GM21619 (cell line): ENCODE measurements around the gene PRRX1.

Experiments used
- ATAC-seq: cut with Tn5 transposase; IDR thresholded peaks from one replicate; pipeline ENCODE4 v1.9.1; 2021; ENCODE audit not compliant: unreplicated experiment

The PRRX1 gene

DNA sequence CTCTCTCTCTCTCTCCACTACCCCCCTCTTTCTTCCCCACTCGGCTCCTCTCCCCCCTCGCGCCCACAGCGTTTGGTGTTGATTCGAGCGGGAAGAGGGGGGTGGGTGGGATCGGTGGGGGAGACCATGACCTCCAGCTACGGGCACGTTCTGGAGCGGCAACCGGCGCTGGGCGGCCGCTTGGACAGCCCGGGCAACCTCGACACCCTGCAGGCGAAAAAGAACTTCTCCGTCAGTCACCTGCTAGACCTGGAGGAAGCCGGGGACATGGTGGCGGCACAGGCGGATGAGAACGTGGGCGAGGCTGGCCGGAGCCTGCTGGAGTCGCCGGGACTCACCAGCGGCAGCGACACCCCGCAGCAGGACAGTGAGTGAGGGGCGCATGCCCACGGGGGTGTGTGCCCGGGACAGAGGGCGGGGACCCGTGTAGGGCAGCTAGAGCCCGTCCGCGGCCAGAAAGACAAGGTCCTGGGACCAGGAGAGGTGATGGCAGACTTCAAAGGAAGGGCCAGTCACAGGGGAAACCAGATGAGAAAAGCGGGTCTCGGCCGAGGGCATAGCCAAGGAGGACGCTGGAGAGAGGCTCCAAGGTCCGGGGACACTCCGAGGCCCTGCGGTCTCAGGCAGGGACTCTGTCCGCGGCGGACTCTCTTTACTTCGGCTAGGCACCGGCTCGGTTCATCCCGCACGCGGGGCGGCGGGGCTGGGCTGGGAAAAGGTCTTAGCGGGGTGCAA lies at the start of gene PRRX1:
Gene PRRX1, plus strand, starts transcription at position 39 of the 735 bp plus-strand sequence. Its CDS starts 88 bp downstream, at position 127.
- ATAC-seq, result no peak

GRCh38 chr1:170617591-170618330 lies 46.2 kb upstream of the PRRX1 start:
- no peak for ATAC-seq

- no peak for ATAC-seq
Observed at GRCh38 chr1:170618421-170618820, 45.5 kb upstream of the PRRX1 start.

GRCh38 chr1:170619241-170620028 lies 44.5 kb upstream of the PRRX1 start:
- ATAC-seq, result no peak

- no peak for ATAC-seq
Observed at GRCh38 chr1:170620164-170620563, 43.8 kb upstream of the PRRX1 start.

DNA sequence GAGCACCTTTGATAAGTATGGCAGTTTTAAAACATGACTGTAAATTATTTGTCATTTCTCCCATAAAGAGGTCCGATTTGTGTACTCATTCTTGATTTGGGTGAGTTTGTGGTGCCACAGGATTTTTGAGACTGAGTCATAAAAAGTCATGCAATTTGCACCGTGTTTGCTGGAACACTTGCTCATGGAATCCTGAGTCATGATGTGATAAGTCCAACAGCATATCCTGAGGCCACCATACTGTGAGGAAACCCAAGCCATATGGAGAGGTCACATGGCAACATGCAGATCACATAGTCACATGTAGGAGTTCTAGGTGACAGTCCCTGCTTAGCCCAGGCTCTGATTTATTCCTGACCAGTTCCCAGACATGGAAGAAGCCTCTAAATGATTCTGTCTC lies 40.8 kb upstream of the PRRX1 start:
- no peak for ATAC-seq

DNA sequence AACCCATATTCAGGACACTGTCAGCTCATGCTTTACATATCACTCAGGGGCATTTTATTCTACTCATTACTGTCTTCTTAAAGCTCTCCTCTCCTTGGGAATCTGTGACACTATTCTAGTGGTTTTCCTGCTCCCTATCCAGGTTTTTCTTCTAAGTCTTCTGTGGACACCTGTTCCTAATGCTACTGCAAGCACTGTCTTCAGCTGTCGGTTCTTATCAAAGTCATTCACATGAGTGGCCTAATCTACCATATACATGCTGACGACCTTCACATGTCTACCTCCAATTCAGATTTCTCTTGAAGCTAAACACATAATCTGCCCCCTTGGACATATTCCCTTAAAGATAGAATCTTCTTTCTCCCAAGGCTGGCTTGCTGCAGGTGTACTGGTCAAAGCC lies 39.8 kb upstream of the PRRX1 start:
- no peak for ATAC-seq

- no peak for ATAC-seq
Observed at GRCh38 chr1:170630977-170631376, 33.0 kb upstream of the PRRX1 start.

- ATAC-seq, result no peak
Observed at GRCh38 chr1:170634293-170634692, 29.6 kb upstream of the PRRX1 start.

- no peak for ATAC-seq
Observed at GRCh38 chr1:170634824-170635410, 29.0 kb upstream of the PRRX1 start.

- ATAC-seq, result no peak
Observed at GRCh38 chr1:170640581-170640980, 23.4 kb upstream of the PRRX1 start.

GRCh38 chr1:170657275-170657853 lies 6.6 kb upstream of the PRRX1 start:
- ATAC-seq, result no peak

DNA sequence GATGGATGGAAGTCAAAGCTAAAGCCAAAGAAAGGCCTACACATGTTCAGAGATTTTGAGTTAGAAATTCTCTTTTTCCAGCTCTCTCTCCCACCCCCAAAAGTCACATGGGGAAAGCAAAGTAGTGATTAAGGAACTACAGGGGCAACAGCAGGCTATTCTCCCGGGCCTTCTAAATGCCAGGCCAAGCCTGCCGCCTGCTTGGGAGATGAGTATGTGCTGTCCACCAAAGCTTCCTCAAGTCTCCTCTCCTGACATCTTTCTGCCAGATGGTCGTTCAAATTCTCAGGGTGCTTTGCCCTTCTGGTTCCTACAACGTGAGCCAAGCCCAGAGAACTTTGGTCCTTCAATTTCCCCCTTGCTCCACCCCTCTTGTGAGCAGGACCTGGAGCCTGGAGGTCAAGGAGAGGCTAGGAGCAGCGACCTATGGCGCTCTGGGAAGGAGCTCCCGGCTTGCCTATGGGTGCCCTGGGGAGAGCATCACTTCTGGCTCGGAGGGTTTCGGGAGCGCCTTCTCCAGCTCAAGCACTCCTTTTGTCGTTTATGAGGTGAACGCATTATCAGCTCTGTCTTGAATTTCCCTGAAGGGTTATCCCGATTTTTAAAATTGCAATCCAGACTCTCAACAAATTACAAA lies 4.4 kb upstream of the PRRX1 start:
- no peak for ATAC-seq

DNA sequence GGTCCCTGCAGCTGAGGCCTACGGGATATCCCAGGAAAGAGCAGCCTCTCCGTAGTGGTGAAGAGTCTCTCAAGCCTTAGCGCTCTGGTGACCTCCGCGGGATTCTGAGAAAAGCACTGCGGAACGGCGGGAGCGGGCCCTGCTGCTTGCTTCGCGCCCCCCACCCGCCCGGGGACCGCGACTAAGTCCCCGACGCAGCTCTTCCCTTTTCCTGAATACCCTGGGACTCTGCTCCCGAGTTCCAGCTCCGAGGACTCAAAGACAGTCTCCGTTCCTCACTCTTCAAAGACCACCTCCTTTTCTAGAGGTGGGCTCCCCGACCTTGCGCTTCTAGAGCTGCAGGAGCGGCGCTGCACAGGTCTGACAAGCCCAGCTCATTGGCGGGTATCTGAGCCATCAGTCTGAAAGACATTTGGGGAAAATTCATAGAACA lies 3.6 kb upstream of the PRRX1 start:
- ATAC-seq, result no peak

DNA sequence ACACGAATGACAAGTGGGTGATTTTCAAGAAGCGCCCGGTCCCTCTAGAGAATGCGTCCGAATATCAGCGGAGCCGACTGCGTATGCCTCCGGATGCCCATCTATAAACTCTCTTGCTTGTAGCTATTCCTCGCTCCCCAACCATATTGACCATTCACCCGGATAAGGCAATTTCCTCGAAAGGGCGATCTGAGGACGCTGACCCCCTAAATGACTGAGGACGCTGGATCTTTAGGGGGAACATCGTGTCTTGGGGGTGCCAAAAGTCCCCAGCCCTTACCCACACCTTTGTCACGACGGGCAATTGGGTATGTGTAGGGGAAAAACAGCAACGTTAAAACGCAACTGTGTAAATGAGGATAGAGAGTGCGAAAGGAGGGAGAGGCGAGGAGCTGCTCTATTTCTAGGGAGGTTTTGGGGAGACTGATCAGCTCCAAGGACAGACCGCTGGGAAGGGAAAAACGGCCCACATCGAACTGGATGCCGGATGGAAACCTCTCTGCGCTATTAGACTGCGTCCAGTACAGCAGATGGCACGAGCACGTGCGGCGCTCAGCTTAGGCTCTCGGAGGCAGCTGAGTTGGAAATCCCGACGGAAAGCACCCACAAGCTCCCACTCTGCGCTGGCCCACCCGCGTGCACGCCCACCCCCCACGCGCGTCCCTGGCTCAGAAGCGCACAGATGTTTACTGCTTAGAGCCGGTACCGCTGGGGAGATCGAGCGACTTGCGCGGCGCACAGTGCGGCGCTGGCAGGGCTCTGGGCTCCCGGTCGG lies 2.9 kb upstream of the PRRX1 start:
- ATAC-seq, result no peak

DNA sequence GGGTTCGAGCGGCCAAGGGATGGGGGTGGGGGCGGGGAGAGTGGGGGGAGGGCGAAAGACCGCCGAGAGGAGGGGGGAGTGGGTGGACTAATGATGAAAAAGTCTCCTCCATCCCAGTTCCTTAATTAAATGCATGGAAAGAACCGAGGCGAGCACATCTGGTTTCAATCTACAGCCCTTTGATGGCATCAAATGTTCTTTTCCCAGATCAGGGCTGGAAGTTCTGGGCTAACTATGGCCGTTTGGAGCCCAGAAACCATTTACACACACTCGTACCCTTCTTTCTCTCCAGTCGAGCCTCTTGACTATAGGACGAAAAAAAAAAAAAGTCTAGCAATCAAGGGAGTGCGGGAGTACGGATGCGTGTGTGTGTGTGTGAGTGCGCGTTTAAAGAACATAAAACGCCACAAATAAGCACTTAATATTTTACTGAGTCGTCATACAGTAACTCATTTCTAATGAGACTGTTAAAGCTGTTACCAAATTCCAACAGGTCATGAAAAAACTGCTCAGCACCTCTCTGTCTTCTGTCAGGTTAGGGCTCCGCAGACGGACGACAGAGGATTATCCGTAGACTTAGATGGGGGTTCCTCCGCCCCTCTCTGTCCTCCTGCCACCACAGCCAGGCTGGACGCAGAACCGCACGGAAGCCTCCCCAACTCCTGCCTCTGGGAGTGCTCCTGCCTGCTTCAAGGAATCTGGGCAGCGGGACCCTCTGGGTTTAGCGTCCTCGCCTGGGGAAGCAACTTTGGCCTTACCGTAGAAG lies 2.1 kb upstream of the PRRX1 start:
- ATAC-seq, result no peak

DNA sequence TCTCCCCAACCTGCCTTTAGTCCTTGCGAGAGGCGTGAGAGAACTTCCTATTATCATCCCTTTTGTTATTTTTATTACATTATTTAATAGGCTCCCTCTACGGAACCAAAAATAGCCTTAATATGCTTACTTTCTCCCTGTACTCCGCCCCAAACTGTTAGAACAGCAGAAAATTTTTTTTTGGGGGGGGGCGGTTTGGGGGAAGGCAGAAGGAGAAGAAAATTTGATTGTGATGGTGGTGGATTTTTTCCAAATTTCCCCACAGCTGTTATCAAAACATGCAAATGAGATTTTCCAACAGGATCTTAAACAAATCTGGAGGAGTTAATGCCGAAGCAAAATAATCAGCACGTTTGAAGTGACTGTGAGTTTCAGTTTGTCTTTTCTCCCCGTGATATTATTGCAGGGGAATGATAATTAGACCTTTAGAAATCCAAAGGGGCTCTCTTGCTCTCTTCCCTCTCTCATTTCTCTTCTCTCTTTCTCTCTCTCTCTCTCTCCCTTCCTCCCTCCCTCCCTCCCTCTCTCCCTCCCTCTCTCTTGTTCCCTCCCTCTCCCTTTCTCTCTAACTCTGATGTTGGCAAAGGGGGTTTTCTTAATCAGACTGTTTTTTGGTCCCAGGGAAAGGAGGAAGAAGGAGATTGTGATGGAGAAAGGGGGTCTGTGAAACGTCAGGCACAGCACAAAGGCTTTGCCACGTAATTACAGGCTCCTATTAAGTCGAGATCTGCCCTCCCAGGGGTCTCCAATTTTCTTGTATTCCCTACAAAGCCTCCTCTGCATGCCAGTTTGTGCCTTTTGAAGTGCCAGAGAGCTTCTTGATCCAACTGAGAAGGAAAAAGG lies 1.1 kb upstream of the PRRX1 start:
- ATAC-seq, result no peak
